AG08395 (cell line): ENCODE data around the gene MAP4.
"Not testable (repeated sequence)": the region's sequence is repeated elsewhere in the genome, so short reads cannot be mapped to it uniquely, and the experiment has no call there.

ENCODE experiments used
- DNase-seq: peaks from one replicate; pipeline ENCODE4 v3.0.0; 2012; ENCODE audit warnings: mixed read lengths, low spot score

The MAP4 gene

DNA sequence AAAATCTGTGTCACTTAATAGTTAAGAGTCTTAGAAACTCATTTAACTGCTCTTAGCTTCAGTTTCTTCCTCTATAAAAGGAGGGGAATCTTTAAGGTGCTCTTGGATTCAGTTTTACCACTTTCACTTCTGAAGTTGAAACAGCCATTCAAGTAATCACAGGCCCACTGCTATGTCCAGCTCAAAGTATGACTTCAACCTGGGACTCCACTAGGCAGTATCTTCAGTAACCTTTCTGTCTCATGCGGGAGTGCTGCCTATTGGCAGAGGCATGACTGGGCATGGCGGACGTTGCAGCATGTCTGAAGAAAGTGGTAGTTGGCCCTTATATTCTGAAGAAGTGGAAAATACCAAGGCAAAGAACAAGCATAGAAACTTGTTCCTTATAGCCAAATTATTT, 121.0 kb downstream of the MAP4 start:
- DNase-seq = no peak

DNA sequence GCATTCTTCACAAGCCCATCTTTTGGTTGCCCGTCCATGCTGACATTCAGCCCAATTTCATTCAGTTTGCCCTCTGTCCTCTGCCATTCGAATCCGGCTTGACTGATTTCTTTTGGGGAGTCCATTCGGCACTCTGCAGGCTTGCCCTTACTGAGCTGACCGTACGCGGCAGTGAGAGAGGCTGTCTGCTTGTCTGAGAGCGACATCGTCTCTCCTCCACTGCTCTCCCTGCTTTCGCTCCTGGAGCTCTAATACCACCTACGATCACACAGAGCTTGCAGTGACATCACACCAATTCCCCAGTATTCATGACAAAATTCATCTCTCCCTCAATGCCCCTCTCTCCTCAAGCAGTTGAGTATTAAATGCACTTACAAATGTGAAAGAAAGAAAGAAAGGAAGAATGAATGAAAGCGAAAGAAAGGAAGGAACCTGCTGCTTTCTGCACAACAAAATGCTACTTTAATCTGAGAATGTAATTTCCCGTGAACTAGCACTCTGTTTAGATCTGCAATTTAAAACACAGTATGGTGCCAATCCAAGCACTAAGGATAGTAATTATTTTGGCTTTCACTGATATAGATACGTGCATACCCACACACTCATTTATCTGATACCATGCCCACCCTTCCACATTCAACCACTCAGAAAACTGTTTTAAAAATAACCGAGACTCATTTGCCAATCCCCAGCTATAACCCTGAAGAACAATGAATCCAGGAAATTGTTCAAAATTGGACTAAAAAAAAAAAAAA, 123.8 kb downstream of the MAP4 start:
- no peak for DNase-seq

GRCh38 chr3:47891613-47892005, 124.6 kb downstream of the MAP4 start:
- no peak for DNase-seq

DNA sequence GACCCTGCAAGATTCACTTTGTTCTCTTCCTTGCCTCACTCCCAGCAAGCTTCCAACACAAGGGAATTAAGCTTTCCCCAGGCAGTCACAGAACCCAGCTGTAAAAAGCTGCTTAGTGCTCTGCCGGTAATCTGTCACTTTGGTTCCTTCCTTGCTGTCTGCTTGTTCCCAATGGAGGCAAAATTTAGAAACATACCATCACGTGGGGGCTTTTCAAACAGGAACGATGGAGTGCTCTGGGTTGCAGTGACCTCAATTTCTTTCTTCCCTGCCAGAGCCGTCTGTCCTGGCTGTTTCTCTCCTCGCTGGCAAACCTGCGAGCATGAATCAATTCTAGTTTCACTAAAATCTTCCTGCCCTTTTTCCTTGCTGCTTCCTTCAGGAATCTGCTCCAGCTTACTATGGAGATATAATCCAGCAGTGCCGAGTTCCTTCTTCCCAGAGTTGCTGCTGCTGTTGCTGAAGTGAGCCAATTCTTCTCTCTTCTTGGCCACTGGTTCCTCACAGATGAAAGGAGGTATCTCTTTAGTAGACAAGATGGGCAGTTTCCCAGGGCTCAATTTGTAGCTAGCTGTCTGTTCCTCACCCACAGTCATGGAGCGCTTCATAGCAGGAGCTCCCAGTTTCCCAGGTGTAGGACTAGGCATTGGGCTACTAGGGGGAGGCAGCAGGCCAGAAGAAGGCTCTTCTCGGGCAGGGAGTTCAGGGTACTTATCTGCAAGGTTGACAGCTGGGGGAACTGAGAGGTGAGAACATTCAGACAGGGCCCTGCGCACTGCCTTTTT, 125.2 kb downstream of the MAP4 start:
- no peak for DNase-seq

DNA sequence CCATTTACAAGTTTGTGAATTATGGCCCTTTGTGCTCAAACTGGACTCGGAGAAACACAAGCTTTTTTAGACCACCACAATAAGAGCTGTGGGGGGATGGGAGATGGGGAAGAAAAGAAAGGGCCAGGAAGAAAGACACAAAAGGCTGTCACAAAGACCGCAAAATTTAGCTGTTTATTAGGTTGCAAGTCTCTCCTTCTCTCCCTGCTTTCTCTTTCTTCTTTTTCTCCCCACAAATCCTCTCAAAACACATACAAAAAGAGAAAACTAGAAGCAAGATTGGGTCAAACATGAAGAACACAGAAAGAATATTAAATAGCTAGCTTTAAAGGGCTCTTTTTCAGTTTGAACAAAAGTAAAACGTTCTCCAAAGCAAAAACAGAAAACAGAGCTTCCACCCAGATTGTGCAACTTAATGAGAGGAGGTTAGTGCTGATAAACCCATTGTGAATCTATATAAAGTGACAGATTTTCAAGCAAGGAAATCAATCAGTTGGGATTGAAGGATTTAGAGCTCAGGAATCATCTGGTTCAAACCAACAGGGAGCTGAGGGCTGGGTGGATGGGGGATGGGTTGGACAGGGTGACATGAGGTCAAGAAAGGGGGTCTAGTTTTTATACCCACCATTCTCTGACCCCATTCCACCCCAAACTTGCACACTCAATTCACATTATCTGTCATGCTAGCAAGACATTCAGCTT, 125.9 kb downstream of the MAP4 start:
- DNase-seq = no peak

DNA sequence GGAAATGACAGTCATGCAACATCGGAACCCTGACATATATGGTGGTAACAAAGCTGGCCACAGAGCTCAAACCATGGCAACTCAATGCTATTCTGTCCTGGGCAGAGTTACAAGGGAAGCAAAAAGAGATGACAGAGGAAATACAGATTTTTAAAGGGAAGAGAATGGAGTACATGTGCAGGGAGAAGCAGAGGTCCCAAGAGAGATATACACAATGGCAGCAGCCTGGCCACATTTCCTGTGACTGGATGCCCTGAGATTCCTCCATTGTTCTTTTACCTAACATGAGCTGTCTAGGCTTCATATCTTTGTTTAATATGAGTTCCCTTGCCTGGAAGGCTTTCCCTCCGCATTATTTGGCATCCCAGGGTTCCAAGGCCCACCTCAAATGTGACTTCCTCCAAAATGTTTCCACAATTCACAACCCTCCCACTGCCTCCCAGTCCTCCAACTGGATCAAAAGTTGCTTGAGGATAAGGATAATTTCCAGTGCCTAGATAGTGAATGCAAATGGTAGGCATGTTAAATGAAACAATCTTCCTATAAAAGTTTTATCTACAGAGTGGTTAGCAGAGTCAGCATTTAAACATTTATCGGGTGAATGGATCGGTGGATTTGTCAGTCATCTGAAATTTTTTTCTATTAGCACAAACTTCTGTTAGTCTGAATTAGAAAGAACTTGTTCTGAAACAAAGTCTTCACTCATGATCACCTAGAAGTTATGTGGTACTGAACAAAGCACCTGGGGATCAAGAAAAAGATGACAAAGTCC, 127.0 kb downstream of the MAP4 start:
- DNase-seq = no peak

GRCh38 chr3:47887991-47888390, 128.2 kb downstream of the MAP4 start:
- DNase-seq = not testable (repeated sequence)

DNA sequence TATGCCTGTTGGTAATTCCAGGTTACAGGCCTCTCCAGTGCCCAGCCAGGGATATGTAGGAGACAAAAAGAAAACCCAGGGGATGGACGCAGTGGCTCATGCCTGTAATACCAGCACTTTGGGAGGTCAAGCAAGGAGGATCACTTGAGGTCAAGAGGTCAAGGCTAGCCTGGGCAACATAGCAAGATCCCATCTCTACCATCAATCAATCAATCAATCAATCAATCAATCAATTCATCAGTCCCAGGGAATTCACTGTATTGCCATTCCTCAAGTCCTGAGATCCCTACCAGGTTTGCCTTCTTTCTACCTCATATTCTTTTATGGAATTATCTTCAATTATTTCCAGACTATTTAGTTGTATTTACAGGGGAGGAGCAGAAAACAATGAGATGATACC, 131.0 kb downstream of the MAP4 start:
- no peak for DNase-seq

- no peak for DNase-seq
Measured at GRCh38 chr3:47884603-47885002, 131.6 kb downstream of the MAP4 start.

DNA sequence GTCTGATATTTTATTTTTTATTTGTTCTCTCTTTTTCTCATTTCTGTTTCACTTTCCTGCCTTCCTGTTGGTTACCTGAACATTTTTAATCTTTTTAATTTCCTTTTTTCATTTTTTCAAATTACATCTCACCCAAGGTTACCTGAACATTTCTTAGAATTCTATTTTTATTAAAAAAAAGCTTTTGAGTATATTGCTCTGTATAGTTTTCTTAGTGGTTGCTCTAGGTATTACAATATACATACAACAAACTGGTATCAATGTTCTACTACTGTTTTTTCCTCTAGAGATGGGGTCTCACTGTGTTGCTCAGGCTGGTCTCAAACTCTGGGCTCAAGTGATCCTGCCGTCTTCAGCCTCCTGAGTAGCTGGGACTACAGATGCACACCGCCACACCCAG, 133.9 kb downstream of the MAP4 start:
- no peak for DNase-seq

DNA sequence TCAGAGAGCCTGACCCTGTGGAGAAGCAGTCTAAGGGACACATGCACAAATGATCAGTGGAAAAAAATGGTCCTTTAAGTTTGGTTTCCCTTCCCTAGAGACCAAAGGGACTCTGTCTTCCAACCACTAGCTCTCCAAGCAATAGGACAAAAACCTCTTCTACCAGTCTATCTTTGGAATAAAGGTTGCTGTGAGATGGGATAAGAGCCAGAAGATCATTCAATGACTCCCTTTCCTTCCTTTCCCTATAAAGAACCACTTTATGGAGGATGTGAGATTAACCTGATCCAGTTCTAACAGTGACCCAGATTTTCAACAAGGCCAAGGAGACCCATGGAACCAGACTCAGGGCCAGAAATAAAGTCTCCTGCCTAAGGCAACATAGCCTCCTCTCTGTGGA, 138.5 kb downstream of the MAP4 start:
- DNase-seq = no peak

- peak; percentile 21 for DNase-seq
Measured at GRCh38 chr3:47877290-47877689, 138.9 kb downstream of the MAP4 start.

DNA sequence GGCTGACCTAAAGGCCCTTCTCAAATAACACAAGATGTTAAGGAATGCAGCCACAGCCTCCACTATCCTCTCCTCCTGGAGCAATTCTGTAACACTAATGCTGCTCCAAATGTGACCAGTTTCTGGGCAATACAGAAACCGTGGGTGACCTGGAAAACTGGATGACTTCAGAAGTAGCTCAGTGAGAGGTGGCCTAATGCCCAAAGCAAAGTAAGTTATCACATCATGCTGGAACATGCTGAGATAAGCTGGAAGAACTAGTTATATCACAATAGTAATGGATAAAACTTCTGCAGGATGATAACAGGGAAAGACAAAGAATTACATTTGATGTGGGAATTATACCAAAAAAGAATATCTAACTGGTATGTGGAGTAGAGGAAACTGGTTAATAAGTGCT, 141.3 kb downstream of the MAP4 start:
- DNase-seq = no peak

DNA sequence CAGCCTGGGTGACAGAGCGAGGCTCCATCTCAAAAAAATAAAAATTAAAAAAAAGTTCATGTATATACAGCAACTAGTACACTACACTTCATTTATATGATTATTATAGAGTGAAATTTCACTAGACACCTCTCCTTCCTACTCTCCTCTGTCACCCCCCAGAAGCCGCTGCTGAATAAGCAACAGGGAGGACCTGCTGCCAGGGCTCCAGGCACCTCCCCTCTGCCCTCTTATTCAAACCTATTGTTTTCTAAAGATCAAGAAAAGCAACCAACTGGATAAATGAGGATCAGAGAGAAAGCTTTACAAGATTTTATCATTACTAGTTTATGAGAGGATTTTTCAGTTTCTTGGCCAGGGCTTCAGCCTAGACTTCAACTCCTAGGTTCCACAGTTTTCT, 141.8 kb downstream of the MAP4 start:
- no peak for DNase-seq

GRCh38 chr3:47872916-47873315, 143.3 kb downstream of the MAP4 start:
- no peak for DNase-seq

DNA sequence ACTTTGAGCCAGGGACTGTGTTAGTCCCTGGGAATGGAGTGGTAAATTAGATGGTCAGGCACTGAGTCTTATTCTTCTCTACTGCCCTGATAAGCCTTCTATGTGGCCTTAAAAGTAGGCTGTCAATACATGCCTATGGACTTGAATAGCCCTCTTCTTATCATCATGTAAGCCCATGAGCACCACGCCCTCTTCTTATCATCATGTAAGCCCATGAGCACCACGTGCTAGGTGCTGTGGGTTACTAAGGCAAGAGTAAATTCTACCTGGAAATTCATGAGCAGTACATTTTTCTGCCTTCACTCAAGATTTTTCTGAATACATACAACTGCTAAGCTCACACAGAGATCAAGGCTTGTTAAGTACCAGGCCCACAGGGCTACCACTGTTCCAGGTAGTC, 144.8 kb downstream of the MAP4 start:
- no peak for DNase-seq

DNA sequence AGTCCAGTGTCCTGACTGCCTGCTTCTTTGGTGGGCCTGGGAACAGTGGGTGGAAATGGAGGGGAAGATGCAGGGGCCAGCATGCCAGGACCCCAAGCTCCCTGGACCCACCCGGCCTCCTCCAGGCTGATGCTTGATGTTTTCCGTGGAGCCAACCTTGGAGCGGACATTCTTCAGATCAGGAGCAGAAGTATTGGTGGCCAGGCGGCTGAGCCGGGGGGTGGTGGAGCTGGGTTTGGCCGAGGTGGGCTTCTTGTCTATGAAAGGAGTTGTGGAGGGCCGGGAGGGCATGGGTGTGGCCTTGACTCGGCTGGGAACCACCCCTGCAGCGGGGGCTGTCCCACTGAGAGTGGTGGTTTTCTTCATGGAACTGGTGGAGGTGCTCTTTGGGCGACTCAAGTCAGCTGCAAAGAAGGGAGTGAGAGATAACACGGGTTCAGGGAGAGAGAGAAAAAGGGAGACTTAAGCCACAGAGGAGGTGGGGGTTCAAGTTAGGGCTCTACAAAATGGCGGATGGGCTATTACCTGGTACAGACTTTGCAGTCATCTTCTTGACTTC, 145.4 kb downstream of the MAP4 start:
- no peak for DNase-seq

- no peak for DNase-seq
Measured at GRCh38 chr3:47870156-47870555, 146.1 kb downstream of the MAP4 start.

DNA sequence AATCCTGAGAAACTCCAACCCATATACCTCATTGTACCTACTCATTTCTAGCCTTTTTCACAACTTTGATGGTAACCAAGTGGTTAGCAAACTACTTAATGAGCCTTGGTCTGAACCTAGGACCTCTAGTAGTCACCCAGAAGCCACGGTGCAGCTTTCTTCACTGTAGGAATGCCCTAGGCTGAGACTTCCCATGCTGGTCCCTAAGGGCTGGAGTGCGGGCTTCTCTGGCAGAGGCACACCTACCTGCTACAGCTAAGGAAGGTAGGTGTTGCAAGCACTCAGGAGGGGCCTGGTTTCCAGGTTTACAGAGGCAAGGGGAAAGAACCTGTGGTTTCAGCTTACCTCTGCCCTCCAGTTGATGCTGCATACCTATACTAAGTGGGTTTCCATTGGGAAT, 147.9 kb downstream of the MAP4 start:
- DNase-seq = no peak

- DNase-seq = no peak
Measured at GRCh38 chr3:47867451-47868044, 148.7 kb downstream of the MAP4 start.

- DNase-seq = no peak
Measured at GRCh38 chr3:47865192-47865591, 151.0 kb downstream of the MAP4 start.
